ENCODE results near the gene COL4A3.
"Not testable (repeated sequence)": the region's sequence is repeated elsewhere in the genome, so short reads cannot be mapped to it uniquely, and the experiment has no call there.

The COL4A3 gene

DNA sequence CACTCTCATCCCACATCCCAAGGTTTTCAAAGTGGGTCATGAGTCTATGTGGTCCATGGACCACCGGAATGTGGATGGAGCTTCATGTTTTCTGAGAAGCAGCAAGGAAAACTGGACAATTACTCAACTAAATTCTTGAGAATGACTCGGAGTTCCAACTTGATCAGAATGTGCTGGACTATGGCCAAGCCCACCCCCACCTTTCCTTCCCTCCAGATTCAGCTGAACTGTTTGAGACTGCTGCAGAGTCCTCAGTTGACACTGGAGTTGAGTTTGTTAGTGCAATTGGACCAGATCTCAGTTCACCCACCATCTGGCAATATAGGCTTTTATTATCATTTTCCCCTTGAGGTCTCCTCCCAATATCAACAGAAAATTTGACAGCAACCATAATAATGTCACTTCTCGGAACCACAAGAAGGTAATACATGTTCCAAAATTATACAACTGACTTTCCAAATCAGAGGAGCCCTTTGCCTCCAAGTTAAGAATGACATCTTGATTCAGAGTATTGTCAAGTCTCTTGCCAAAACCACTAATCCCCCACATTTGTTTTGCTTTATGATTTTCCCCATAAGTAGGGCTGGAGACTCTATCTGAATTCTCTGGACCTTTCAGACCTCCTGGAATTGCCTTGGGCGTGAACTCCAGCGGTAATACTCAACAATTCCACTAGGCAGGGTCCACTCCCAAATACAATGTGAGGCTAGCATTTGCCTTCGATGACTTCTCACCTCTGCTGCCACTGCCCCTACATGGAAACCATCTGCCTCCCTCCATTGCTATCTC lies 9.2 kb upstream of the COL4A3 start:
- DNase-seq = no peak

DNA sequence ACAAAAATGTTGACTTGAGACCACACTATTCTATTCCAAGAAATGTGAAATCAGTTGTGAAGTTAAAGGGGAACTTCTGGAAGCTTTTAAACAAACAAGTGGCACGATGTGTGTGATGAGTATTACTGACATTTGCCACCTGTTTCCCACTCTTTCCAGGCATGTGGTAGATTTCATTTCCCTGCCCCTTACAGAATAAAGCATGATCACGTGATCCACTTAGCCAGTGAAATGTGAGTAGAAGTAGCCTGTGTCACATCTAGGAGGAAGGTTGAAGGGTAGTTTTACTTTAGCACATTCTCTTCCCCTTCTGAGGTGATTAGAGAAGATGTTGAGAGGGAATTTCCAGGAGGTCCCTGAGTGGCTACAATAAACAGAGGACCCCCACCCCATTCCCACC lies 4.3 kb upstream of the COL4A3 start:
- no peak for DNase-seq

DNA sequence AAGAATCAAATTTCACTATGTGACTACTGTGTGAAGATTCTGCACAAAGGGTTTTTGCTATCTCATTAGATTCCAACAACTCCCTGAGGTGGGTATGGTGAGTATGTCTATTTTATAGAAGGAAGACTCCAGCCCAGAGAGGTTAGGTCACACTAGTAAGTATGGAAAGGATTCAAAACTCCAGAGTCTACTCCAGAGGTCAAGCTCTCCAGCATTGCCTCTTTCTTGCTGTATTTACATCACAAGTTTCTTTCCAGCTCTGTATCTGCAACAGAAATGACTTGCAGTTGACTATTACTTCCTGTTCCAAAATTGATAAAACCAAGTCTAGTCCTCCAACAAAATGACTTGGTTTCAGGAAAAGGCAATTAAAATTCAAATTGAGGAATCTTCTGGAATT lies 2.5 kb upstream of the COL4A3 start:
- no peak for DNase-seq

DNA sequence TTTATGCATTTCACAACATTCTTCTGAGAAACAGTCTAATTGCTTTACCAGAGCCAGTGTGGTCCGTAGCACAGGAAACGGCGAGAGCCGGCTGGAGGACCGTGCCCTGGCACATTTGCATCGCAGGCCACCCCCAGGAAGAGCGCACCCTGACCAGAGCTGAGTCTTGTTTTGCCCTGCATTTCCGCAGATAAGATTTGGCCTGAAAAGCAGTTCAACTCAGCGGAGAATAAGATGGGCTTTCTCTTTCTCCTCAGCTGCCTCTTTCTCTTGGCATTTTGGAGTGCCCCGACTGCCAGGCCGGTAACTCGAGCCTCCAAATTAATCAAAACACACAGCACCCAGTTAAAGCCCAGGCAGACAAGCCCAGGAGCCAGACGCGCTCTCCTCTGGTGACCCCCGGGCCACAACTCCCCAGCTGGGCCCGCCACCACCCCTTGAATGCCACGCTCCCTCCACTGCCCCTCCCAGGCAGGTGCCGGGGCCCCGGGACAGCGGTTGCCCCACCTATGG lies 883 bp upstream of the COL4A3 start:
- DNase-seq = no peak

DNA sequence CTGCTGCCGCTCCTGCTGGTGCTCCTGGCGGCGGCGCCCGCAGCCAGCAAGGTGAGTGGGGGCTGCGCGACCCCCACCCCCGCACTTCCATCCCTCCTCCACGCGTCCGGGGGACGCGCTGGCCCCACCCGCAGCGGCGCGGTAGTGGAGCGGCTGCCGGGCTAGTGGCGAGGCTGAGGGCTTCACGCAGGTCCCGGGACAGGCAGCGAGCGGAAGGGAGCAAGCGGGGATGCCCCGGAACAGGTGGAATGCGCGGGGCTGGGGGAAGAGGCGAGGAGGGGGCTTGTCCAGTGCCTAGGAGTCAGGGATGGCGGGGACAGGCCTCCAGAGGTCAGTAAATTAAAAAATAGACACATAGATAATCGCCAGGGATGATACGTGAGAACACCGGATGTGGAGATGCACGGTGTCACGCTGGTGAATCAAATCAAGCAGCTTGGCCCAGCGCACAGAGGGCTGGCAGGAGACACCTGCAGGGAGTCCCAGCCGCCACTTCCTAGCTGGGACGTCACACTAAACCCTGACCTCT lies 403 bp downstream of the COL4A3 start:
- DNase-seq = peak in 1 of 56 donors; percentile 28

DNA sequence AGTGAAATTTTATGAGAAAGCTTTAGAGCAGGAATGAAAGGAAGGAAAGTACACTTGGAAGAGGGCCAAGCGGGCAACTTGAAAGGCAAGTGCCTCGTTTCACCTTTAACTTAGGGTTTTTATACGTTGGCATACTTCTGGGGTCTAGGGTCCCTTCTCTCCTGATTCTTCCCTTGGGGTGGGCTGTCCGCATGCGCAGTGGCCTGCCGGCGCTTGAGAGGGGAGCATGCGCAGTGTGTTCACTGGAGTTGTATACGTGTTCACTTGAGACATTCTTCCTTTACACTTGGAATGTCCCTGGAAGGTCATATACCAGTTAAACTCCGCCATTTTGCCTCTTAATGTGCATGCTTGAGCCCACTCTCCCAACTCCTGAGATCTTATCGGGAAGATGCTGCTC lies 7.4 kb downstream of the COL4A3 start:
- not testable (repeated sequence) for DNase-seq

DNA sequence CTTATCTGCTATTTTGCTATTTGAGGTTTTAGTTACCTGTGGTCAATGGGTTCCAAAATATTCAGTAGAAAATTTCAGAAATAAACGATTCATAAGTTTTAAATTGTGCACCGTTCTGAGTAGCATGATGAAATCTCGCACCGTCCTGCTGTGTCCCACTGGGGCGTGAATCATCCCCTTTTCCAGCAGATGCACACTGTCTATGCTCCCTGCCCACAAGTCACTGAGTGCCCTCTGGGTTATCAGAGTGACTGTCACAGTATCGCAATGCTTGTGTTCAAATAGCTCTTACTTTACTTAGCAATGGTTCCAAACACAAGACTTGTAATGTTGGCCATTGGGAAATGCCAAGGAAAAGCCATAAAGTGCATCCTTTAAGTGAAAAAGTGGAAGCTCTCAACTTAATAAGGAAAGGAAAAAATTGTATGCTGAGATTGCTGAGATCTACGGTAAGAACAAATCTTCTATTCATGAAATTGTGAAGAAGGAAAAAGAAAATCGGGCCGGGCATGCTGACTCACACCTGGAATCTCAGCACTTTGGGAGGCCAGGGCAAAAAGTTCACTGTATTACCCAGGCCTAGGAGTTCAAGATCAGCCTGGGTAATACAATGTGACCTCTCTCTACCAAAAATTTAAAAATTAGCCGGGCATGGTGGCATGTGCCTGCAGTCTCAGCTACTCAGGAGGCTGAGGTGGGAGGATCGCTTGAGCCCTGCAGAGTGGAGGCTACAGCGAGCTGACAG lies 13.3 kb downstream of the COL4A3 start:
- no peak for DNase-seq

DNA sequence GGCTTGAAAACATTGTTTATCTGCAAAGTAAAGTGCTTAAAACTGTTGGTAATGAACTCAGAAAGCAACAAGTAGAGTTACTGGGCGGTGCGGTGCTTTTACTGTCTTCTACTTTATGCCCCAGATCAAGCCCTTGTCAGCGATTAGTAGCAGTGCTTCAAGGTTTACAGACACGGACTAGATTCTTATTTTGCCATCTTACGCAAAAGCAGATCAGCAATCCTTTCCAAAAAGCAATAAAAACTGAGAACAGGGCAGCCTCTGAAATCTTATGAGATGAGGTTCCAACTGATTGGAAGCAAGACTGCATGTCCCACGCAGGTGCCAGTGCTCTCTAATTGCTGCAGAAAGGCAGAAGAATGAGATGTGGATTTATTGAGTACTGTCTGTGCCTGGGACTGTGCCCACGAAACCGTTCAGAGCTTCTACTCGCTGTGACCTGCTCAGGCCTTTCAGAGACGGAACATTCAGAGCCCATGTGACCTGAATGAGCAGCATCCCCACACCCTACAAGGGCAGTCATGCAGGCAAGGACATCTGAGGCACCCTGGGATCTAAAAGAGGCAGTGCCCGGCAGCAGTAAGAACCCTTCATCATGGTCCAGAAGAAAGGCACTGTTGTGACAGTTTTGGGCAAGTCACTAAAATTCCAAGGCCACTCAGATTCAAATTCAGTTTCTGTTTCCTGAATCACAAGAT lies 15.7 kb downstream of the COL4A3 start:
- peak in 5 of 56 donors; percentile 4 to 20 (median 10) for DNase-seq

DNA sequence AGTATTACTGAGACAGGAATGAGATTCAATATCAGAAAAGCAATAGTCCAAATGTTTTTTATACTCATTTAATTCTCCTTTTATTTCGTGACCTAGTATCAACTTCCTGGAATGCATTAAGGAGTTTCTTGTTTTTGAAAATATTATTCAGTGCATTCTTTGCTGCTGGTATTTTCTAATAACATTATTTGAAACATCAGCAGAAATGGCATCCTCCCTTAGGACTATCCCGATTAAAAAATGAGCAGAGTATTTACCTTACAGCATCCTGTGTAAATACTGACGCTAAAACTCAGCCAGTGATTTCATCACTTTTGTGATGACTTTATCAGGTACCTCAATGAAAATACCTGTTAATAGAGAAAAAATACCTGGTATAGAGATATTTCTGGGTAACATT lies 16.3 kb downstream of the COL4A3 start:
- no peak for DNase-seq

DNA sequence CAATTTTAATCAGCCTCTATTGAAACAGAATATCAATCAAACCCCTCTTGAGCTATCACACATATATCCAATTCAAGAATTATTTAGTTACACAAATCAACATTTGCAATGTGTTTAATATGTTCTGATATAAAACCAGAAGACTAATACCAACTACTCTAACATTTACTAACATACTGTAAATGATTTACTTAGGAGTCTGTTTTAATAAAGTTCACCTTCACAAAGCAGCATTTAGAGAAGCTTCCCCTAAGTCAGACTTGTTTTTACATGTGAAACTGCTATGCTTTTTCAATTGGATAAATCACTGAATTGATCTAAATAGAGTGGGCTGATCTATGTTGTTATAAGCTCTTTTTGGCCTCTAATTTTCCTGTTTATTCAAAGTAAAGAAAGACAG lies 18.3 kb downstream of the COL4A3 start:
- no peak for DNase-seq

DNA sequence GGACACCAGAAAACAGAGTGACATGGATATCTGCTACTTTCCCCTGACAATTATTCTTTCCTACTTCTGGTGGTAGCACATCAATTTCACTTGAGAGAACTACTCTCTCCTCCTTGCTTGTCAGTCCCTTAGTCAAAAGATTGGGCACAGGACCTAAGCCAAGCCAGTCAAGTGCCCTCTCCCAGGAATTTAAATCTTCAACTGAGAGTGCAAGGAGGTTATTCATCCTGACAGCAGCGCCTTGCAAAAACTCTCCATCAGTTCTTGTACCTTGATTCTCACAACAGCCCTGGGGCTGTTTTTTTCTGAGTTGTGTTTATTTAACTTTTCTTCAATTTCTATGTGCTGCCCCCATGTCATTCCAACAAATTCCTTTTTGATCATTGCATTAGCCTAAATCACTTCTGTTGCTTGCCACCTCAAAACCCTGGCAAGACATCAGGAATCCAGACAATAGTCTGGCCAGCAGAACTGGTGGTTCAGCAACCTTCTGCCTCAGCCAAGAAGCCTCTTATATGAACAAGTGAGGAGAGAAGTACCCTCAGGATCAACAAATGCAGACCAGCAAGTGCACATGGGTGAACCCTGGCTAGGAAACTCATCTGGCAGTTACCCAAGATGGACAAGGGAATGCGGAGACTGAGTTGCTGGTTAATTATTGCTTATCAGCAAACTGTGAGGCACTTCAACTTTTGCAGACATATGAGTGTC lies 19.4 kb downstream of the COL4A3 start:
- no peak for DNase-seq

DNA sequence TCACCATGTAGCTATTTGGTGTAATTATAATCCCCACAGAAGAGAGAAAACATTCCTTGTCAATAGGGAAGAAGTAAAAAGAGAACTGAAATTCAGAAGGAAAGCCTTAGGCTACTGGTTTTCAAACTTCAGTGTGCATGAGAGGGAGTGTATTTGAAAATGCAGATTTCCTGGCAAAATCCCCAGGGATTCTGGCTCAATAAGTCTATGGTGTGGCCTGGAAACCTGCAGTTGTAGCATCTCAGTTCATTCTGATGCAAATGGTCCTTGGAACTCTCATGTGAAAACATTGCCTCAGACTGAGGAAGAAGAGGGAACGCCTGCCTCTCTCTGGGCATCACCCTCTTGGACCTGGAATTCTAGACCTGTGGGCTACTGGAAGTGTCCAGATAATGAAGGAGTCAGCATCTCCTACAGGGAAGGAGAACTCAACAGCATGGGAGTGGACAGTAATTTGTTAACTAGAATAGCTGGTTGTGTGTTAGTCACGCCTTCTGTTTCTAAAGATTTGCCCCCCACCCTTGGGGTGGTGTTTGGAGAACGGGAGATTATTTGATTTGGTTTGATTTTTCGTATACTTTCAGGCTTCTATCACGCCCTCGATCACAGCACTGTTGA lies 21.3 kb downstream of the COL4A3 start:
- DNase-seq = no peak

DNA sequence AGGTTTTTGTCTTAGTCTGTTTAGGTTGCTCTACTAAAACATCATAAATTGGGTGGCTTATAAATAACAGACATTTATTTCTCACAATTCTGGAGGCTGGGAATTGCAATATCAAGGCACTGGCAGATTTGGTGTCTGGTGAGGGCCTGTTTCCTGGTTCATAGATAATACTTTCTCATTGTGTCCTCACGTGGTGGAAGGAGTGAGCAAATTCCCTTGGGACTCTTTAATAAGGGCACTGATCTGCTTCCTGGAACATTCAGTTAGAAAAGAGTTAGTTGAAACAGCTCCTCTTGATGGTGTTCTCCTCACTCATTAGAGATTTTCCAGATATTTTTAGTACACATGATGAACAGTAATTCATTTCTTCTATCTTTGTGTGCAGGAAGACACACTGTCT lies 22.3 kb downstream of the COL4A3 start:
- DNase-seq = no peak

DNA sequence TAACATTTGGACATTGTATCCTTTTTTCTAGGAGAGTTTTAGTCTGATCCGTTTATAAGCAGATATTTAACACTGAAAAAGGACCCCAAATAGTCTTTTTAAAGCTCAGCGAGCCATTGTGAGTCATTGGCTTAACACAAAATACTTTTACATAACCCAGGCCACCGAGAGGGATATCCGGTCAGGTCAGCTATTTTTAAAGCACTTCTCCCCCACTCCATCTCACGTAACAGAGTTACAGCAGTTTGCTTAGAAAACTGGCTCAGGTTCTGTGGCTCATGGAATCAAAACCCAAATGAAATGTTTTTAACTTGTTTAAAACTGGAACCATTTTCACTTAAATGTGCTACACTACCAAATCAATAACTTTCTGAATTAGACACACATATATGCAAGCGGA lies 23.9 kb downstream of the COL4A3 start:
- no peak for DNase-seq

DNA sequence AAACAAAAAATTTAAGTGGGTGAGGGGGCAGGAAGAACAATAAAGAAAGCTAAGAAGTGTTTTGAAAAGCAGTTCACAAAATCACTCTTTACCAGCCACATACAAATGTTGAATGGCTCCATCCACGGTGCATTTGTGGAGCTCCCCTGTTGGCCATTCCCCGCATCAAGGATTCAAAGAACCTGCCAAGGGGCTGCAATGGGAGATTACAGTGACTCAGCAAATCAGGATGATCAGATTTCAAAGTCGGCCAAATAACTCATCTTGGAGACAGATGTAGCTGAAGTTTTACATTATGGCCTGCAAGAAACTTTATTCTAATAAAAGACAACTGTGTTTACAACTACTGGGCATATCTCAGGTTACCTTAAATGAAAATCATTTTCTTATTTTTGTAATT lies 26.9 kb downstream of the COL4A3 start:
- DNase-seq = no peak

DNA sequence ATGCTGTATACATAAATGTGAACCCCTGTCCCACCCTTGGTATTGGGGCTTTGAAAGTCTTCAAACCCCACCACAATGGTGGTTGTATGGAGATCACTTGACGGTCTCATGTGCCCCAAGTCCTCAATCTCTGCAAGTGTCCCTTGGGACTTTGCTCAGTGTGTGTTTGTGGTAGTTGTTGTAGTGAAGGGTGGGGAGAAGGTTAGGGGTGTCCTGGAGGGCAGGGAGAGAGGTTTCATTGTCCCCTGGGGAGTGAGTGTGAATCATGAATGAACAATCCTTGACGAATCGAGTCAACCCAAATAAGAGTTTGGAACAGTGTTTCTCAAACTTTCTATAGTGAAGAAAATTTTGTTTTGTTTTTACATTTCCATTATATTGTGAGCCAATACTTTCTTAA lies 28.1 kb downstream of the COL4A3 start:
- no peak for DNase-seq

DNA sequence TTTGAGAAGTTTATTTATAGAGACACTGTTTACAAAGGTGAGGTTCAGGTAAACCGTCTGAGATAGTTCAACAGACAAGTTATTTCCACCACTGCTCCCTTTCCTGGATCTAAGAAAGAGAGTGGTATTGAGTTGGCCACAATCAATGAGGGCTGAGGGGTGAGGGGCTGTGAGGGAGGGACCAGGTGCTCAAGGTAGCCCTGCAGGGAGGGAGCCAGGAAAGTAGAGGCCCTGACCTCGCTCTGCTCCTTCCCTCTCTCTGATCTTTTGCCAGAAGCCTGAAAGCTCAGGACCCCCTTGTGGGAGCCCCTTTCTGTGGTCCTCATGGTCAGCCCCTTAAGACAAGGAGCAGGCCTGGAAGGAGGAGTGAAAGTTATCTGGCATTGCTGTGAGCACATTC lies 29.8 kb downstream of the COL4A3 start:
- no peak for DNase-seq

DNA sequence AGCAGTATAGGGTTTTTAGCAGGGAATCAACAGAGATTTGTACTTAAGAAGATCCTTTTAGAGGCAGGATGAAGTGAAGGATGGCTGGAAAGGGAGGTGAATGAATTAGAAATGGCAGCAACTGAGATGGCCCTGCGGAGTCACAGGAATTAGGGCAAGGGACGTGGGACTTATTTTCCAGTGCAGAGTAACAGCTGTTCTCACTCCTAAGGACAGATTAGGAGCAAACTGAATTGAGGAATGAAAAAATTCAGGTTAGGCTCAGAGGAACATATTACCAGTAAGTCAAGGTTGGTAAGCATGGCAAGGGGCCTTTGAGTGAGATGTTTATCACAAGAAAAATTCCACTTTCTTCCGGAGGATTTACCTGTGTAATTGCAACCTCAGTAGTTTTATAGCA lies 34.4 kb downstream of the COL4A3 start:
- no peak for DNase-seq

DNA sequence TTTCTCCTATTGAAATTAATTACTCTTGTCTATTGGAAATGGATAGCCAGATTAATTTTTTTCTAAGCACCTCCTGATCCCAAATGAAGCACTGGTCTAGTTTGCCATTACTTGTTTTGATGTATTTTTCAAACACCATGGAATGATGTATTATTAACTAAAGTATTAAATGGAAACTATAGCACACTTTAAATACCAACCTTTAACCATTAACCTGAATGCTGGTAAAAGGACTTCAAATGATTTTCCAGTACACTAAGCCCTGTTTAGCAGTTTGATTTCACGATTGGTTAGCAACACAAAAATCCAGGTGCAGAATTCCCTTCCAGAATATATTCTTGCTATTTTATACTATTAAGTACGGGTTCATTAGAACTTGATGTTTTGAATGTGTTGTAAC lies 37.3 kb downstream of the COL4A3 start:
- no peak for DNase-seq

DNA sequence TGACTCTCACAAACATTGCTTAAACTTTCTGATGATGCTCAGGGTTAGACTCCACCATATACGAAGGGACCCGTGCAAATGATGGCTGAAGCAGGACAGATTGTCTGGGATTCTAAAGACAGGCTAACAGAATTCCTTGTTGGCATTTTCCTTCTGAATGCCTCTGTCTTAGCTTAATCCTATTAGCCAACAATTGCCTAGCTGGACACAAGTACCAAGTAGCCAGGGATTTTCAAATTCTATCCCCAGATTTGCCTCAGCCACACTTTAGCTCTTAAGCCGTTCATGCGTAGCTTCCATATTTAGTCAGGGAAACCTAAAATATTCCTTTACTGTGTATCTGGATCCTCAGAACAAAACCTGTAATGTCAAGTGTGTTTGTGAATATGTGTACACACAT lies 40.0 kb downstream of the COL4A3 start:
- no peak for DNase-seq

DNA sequence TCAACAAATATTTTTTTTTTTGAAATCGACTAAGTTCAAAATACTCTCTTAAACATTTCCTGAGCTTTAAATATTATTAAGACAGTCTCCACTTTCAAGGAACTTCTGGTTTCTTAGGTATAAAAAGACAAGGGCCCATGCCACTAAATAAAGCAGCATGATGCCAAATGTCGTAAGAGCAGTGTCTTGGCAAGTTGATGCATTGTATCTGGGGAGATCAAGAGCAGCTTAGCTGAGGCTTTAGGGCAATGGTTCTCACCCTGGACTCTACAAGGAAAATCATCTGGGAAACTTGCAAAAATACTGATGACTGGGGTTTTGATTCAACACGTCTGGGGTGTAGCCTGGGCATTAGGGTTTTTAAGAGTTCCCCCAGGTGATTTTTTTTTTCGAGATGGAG lies 41.3 kb downstream of the COL4A3 start:
- DNase-seq = no peak

Data from nucleus accumbens (tissue), 56 donors.